ENCODE results near the gene GPRC6A.

GPRC6A gene

GRCh38 chr6:116745176-116745575 lies 83.7 kb downstream of the GPRC6A start:
- Histone ChIP-seq H3K27me3 (ENCODE audit: control insufficient read depth, insufficient read depth, low read length) (no peaks in the 10 kb centered on the region), H3K4me1 (ENCODE audit: control insufficient read depth, low read depth, low read length) (no peaks in the 10 kb centered on the region), H3K4me3 (ENCODE audit: low read length) (no peak overlapping the region), H3K36me3 (ENCODE audit: control insufficient read depth, low read depth, low read length) (no peaks in the 10 kb centered on the region), H3K27ac (ENCODE audit: low read length) (no peak overlapping the region), H3K9ac (ENCODE audit: low read length) (no peak overlapping the region), H3K9me3 (ENCODE audit: control insufficient read depth, low read depth, low read length) (no peaks in the 10 kb centered on the region)
